K562 (cell line): ENCODE results near the gene AKAP6. TPM values are rescaled to one million over a fixed set of nuclear protein-coding genes. Genes with fewer than 3 reads are reported as not detected.

Source experiments
- ATAC-seq: fragments of 200-7000 bp; cut with Tn5 transposase; 3 replicates; pipeline ENCODE4 v1.9.1; 2020; ENCODE audit warnings: moderate library complexity
- BruUV-seq: library from RNA; stranded (reverse); fragments of 400-500 nt; replicated peaks from 2 replicates; lab custom pipeline; 2021; lab: Mats Ljungman, UMichigan
- CTCF ChIA-PET: fragments of 300-600 bp; formaldehyde crosslinking; extraction: SDS; loops from one replicate; lab custom pipeline; 2021; ENCODE audit warnings: low intra/inter-chr PET ratio; lab: Yijun Ruan, JAX
- POLR2A ChIA-PET: fragments of 300-600, 350-650 bp; sonication (Branson Sonifier 250); formaldehyde crosslinking; extraction: SDS; loops from one replicate; lab custom pipeline; 2021; ENCODE audit warnings: antibody characterized with exemption, inconsistent platforms; lab: Yijun Ruan, JAX
- DNase-seq, 4 experiments: peaks; one replicate each; pipeline versions ENCODE4 v3.0.0 to v3.0.0-alpha.2; 2011 to 2018; ENCODE audit warnings: low spot score in 3 of 4, mixed read lengths in 3 of 4; ENCODE audit errors: extremely low read depth in 1 of 4
- FAIRE-seq: peaks from 2 replicates; lab custom pipeline; 2011; peaks lifted over from hg19 to GRCh38; lab: Jason Lieb, UNC
- H2AFZ ChIP-seq: 2 replicates; pipeline ENCODE4 v1.6.0; 2011; ENCODE audit warnings: low read depth, low read length, control low read depth, inconsistent platforms
- H3K27ac ChIP-seq: fragments of 200-600 bp; 3 replicates; pipeline ENCODE4 v1.8.0; 2011; ENCODE audit warnings: low read depth, mild to moderate bottlenecking, control low read depth, inconsistent platforms, low read length, moderate library complexity, mixed read lengths; ENCODE audit errors: extremely low read depth
- H3K27me3 ChIP-seq, 2 experiments: fragments of 300-600 bp in 1 of 2; 2 replicates in 1 of 2; 3 replicates in 1 of 2; pipeline versions ENCODE4 v1.6.0 to v1.8.0; 2011; ENCODE audit warnings: inconsistent platforms in 2 of 2, low read length in 2 of 2, mild to moderate bottlenecking in 1 of 2, mixed read lengths in 1 of 2, moderate library complexity in 1 of 2; ENCODE audit not compliant: control insufficient read depth in 2 of 2, insufficient read depth in 2 of 2
- H3K36me3 ChIP-seq: fragments of 300-600 bp; 3 replicates; pipeline ENCODE4 v1.8.0; 2011; ENCODE audit warnings: mild to moderate bottlenecking, low read length, inconsistent platforms; ENCODE audit not compliant: control insufficient read depth, insufficient read depth
- H3K4me1 ChIP-seq, 2 experiments: fragments of 200-600 bp in 1 of 2; replicated peaks in 1 of 2; 2 replicates in 1 of 2; 3 replicates in 1 of 2; pipeline versions ENCODE4 v1.5.1 to v1.8.0; 2011; ENCODE audit warnings: inconsistent platforms in 2 of 2, low read length in 2 of 2, mild to moderate bottlenecking in 1 of 2, mixed read lengths in 1 of 2, moderate library complexity in 1 of 2; ENCODE audit not compliant: control insufficient read depth in 2 of 2, insufficient read depth in 2 of 2
- H3K4me2 ChIP-seq: 2 replicates; pipeline ENCODE4 v1.6.1; 2011; ENCODE audit warnings: low read length, control low read depth, inconsistent platforms, mixed read lengths; ENCODE audit not compliant: insufficient read depth
- H3K4me3 ChIP-seq: fragments of 200-600 bp; sonication (generic), shearing (Covaris generic); 2 replicates; pipeline ENCODE4 v1.5.1; 2016; ENCODE audit warnings: control low read depth, inconsistent platforms
- H3K79me2 ChIP-seq: fragments of 200-600 bp; 3 replicates; pipeline ENCODE4 v1.8.0; 2011; ENCODE audit warnings: low read length, inconsistent platforms; ENCODE audit not compliant: control insufficient read depth, insufficient read depth
- H3K9ac ChIP-seq, 2 experiments: 2 replicates each; pipeline versions ENCODE4 v1.6.0 to v1.6.1; 2011; ENCODE audit warnings: low read depth in 2 of 2, low read length in 2 of 2, control low read depth in 1 of 2, inconsistent platforms in 1 of 2, mild to moderate bottlenecking in 1 of 2, mixed read lengths in 1 of 2; ENCODE audit not compliant: insufficient read depth in 1 of 2
- H3K9me1 ChIP-seq: one replicate; pipeline ENCODE4 v1.6.0; 2011; ENCODE audit warnings: inconsistent platforms, mild to moderate bottlenecking, low read length, moderate library complexity; ENCODE audit not compliant: control insufficient read depth, insufficient read depth
- H3K9me3 ChIP-seq: replicated peaks from 2 replicates; pipeline ENCODE4 v1.5.1; 2011; ENCODE audit warnings: low read depth, low read length, inconsistent platforms; ENCODE audit not compliant: control insufficient read depth, insufficient read depth
- H4K20me1 ChIP-seq: replicated peaks from 2 replicates; pipeline ENCODE4 v1.6.1; 2011; ENCODE audit warnings: low read length, inconsistent platforms, mixed read lengths; ENCODE audit not compliant: control insufficient read depth, insufficient read depth
- ADNP ChIP-seq: fragments of 200-800 bp; sonication (Bioruptor generic); IDR thresholded peaks from 2 replicates; pipeline ENCODE4 v1.6.1; 2016; ENCODE audit warnings: missing genetic modification characterization, missing compliant biosample characterization
- EP400 ChIP-seq: fragments of 450-650 bp; IDR thresholded peaks from 2 replicates; pipeline ENCODE4 v1.6.1; 2017; ENCODE audit warnings: antibody characterized with exemption, mild to moderate bottlenecking, moderate library complexity
- GTF2E2 ChIP-seq: fragments of 200-800 bp; sonication (Bioruptor generic); IDR thresholded peaks from 2 replicates; pipeline ENCODE4 v1.6.1; 2016; ENCODE audit warnings: missing genetic modification characterization, missing compliant biosample characterization
- HNRNPL ChIP-seq: fragments of 200-400 bp; formaldehyde crosslinking; IDR thresholded peaks from 2 replicates; pipeline ENCODE4 v1.6.1; 2017; ENCODE audit warnings: low read depth, mild to moderate bottlenecking, low read length
- NCOR1 ChIP-seq: fragments of 450-650 bp; IDR thresholded peaks from 2 replicates; pipeline ENCODE4 v1.6.1; 2016; ENCODE audit warnings: mild to moderate bottlenecking, moderate library complexity
- POLR2A ChIP-seq: fragments of 450-650 bp; conservative IDR thresholded peaks from 2 replicates; pipeline ENCODE4 v1.6.1; 2016
- PRMT5 ChIP-seq: sonication (generic); formaldehyde crosslinking; IDR thresholded peaks from 2 replicates; pipeline ENCODE4 v1.5.0; 2020; ENCODE audit warnings: missing genetic modification reagents
- RBM15 ChIP-seq: fragments of 200-400 bp; formaldehyde crosslinking; IDR thresholded peaks from 2 replicates; pipeline ENCODE4 v1.6.1; 2018; ENCODE audit warnings: mild to moderate bottlenecking, low read length, moderate library complexity; ENCODE audit not compliant: insufficient read depth
- SRF ChIP-seq, 2 experiments: fragments of 250-450, 450-650 bp in 1 of 2; sonication (Bioruptor Pico) in 1 of 2; sonication (generic) in 1 of 2; formaldehyde crosslinking; IDR thresholded peaks; 2 replicates each; pipeline versions ENCODE4 v1.5.0 to v1.5.1; 2020 to 2022; ENCODE audit warnings: mild to moderate bottlenecking in 1 of 2, missing genetic modification reagents in 1 of 2
- TRIM28 ChIP-seq: fragments of 450-650 bp; IDR thresholded peaks from 2 replicates; pipeline ENCODE4 v1.6.1; 2017
- ZBTB49 ChIP-seq: sonication (generic); formaldehyde crosslinking; IDR thresholded peaks from 2 replicates; pipeline ENCODE4 v1.8.0; 2022; ENCODE audit warnings: missing genetic modification reagents, mild to moderate bottlenecking, borderline replicate concordance
- ZC3H4 ChIP-seq: sonication (generic); formaldehyde crosslinking; IDR thresholded peaks from 2 replicates; pipeline ENCODE4 v1.9.0; 2021; ENCODE audit warnings: missing genetic modification reagents, borderline replicate concordance
- ZEB2 ChIP-seq: fragments of 450-650 bp; IDR thresholded peaks from 2 replicates; pipeline ENCODE4 v1.6.1; 2016
- ZNF121 ChIP-seq: sonication (generic); formaldehyde crosslinking; conservative IDR thresholded peaks from 2 replicates; pipeline ENCODE4 v1.8.0; 2022; ENCODE audit warnings: missing genetic modification reagents
- ZNF766 ChIP-seq: fragments of 200-800 bp; sonication (Bioruptor generic); conservative IDR thresholded peaks from 2 replicates; pipeline ENCODE4 v1.6.1; 2016; ENCODE audit warnings: missing genetic modification characterization, missing compliant biosample characterization
- WGBS: fragments of 100-300 bp; shearing (Covaris generic); methylation state at CpG from one replicate; pipeline ENCODE4 v1.1.6; 2016; ENCODE audit warnings: low coverage, mixed read lengths; ENCODE audit not compliant: insufficient coverage; ENCODE audit errors: missing lambda C conversion rate; 5-methylcytosine and 5-hydroxymethylcytosine counted together
- in situ Hi-C: fragments of 300-500 bp; cut with MboI; formaldehyde crosslinking; loops from 4 replicates; pipeline ENCODE4 v1.15.0; 2018; ENCODE audit warnings: inconsistent platforms, mixed read lengths
- intact Hi-C: fragments of 100-400 bp; cut with micrococcal nuclease; formaldehyde crosslinking; loops from 2 replicates; pipeline ENCODE4 v1.14.2; 2022
- polyA plus RNA-seq, 8 experiments: library from polyadenylated mRNA; depleted of rRNA in 4 of 8; stranded (reverse) in 5 of 8; unstranded in 3 of 8; fragments of >200 nt; fragmentation: Nextera tagmentation in 2 of 8; fragmentation: Illumina TruSeq in 1 of 8; extraction: Ambion mirVana in 2 of 8; extraction: Trizol in 1 of 8; gene quantifications; 2 replicates each; pipeline versions ENCODE4 v1.2.1 to v1.2.3, GENCODE V29; 2011 to 2014; ENCODE audit warnings: inconsistent platforms in 1 of 8, missing spikeins in 1 of 8
- total RNA-seq, 7 experiments: library from RNA; depleted of rRNA in 6 of 7; stranded (reverse); fragments of >200 nt in 6 of 7; fragmentation: Illumina TruSeq in 2 of 7; extraction: Trizol in 2 of 7; gene quantifications; 2 replicates each; pipeline versions ENCODE4 v1.2.1 to v1.2.3, GENCODE V29; 2011 to 2021; ENCODE audit warnings: low replicate concordance in 1 of 7
- TF ChIP-seq, protein P1 (sequence below): fragments of 450-650 bp; IDR thresholded peaks from 2 replicates; pipeline ENCODE4 v1.6.1; 2016; ENCODE audit warnings: antibody characterized with exemption
- TF ChIP-seq, protein P2 (sequence below): sonication (generic); formaldehyde crosslinking; IDR thresholded peaks from 2 replicates; pipeline ENCODE4 v1.8.0; 2022; ENCODE audit warnings: mild to moderate bottlenecking, missing genetic modification reagents, borderline replicate concordance

The AKAP6 gene
- total and polyA plus RNA-seq, 9 of the 15 experiments (the other 6 are each of a cell fraction or from before 2014, with no cell fraction given) = 0.03 to 1.7 (median 0.48) TPM

DNA sequence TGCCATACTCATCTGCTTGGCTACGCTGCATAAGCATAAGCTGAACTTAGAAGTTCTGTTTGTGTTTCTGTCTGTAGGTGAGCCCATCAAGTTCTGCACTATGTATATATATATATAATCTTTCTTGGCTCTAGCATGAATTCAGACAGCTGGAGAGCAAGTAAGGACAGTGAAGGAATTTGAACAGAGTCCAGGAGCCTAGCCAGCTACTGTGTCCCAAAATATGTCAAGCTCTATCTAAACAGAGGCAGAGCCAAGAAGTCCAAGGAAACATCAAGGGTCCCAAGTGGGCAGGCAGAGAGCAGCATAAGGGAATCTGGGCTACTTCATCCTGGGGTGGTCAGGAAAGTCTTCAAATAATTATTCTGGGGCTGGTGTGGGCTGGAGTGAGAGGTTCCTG is 491.1 kb downstream of the AKAP6 start:
- intact Hi-C loops = no loop called here

More for the DNA sequence above, 491.1 kb downstream of the AKAP6 start:
- H4K20me1 ChIP-seq = no peaks in the 10 kb centered on the region
- in situ Hi-C loops = no loop called here
- no TSS peak for BruUV-seq
- H3K27me3 ChIP-seq = no peaks in the 10 kb centered on the region
- no peak overlapping the region for H3K9ac ChIP-seq
- H2AFZ ChIP-seq = no peak overlapping the region
- no peak overlapping the region for H3K4me2 ChIP-seq
- FAIRE-seq (no peak), DNase-seq (no peak), ATAC-seq (no peak)
- POLR2A ChIA-PET = no interaction called here
- no peaks in the 10 kb centered on the region for H3K4me1 ChIP-seq
- no peaks in the 10 kb centered on the region for H3K36me3 ChIP-seq
- WGBS = 0% methylated on average over 1 of the region's 1 CpG
- H3K9me1 ChIP-seq = no peaks in the 10 kb centered on the region
- H3K4me3 ChIP-seq = no peak overlapping the region
- TF ChIP-seq ZNF121 (CRISPR knock-in tag) (no peak), ZC3H4 (CRISPR knock-in tag) (no peak), SRF (CRISPR knock-in tag; IDR thresholded peaks at IDR 0.05) (no peak), ZEB2 (no peak), NCOR1 (no peak), HNRNPL (no peak), RBM15 (no peak), ZBTB49 (CRISPR knock-in tag) (no peak), ZNF766 (CRISPR knock-in tag) (no peak), TRIM28 (no peak), PRMT5 (CRISPR knock-in tag) (no peak), ADNP (tag) (no peak), POLR2A (no peak), GTF2E2 (tag) (no peak), EP400 (no peak)
- TF ChIP-seq, protein P1, sequence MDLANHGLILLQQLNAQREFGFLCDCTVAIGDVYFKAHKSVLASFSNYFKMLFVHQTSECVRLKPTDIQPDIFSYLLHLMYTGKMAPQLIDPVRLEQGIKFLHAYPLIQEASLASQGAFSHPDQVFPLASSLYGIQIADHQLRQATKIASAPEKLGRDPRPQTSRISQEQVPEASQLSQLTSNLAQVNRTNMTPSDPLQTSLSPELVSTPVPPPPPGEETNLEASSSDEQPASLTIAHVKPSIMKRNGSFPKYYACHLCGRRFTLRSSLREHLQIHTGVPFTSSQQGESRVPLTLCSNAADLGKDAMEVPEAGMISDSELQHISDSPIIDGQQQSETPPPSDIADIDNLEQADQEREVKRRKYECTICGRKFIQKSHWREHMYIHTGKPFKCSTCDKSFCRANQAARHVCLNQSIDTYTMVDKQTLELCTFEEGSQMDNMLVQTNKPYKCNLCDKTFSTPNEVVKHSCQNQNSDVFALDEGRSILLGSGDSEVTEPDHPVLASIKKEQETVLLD = no peak
- TF ChIP-seq, protein P2, sequence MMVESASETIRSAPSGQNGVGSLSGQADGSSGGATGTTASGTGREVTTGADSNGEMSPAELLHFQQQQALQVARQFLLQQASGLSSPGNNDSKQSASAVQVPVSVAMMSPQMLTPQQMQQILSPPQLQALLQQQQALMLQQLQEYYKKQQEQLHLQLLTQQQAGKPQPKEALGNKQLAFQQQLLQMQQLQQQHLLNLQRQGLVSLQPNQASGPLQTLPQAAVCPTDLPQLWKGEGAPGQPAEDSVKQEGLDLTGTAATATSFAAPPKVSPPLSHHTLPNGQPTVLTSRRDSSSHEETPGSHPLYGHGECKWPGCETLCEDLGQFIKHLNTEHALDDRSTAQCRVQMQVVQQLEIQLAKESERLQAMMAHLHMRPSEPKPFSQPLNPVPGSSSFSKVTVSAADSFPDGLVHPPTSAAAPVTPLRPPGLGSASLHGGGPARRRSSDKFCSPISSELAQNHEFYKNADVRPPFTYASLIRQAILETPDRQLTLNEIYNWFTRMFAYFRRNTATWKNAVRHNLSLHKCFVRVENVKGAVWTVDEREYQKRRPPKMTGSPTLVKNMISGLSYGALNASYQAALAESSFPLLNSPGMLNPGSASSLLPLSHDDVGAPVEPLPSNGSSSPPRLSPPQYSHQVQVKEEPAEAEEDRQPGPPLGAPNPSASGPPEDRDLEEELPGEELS (CRISPR knock-in tag) = no peak
- CTCF ChIA-PET = no interaction called here
- H3K9me3 ChIP-seq = no peaks in the 10 kb centered on the region
- H3K79me2 ChIP-seq = no peaks in the 10 kb centered on the region
- H3K27ac ChIP-seq = no peak overlapping the region
